GM12878 (cell line): ENCODE measurements around the gene NCKAP5.

Experiments used
- POLR2A ChIP-seq: IDR thresholded peaks from 2 replicates; pipeline ENCODE4 v1.6.1; 2011; ENCODE audit warnings: low read depth, mild to moderate bottlenecking, low read length
- ZNF384 ChIP-seq: IDR thresholded peaks from 2 replicates; pipeline ENCODE4 v1.6.1; 2012; ENCODE audit warnings: low read depth, mild to moderate bottlenecking, low read length, improper control_type of control experiment, borderline replicate concordance
- TF ChIP-seq, protein P1 (sequence below): IDR thresholded peaks from 2 replicates; pipeline ENCODE4 v1.6.1; 2012; ENCODE audit warnings: low read depth, low read length, improper control_type of control experiment
- TF ChIP-seq, protein P2 (sequence below): IDR thresholded peaks from 2 replicates; pipeline ENCODE4 v1.6.1; 2011; ENCODE audit warnings: borderline replicate concordance, low read depth, mild to moderate bottlenecking, moderate library complexity, low read length; ENCODE audit not compliant: insufficient read depth, poor library complexity, severe bottlenecking
- TF ChIP-seq, protein P3 (sequence below), 3 experiments: IDR thresholded peaks in 2 of 3; conservative IDR thresholded peaks in 1 of 3; 2 replicates each; pipeline ENCODE4 v1.5.1; 2011; ENCODE audit warnings: low read depth in 3 of 3, low read length in 3 of 3, mild to moderate bottlenecking in 3 of 3, control low read depth in 2 of 3, moderate library complexity in 2 of 3, inconsistent platforms in 1 of 3, mixed read lengths in 1 of 3; ENCODE audit not compliant: control insufficient read depth in 2 of 3, insufficient read depth in 1 of 3; ENCODE audit errors: extremely low read depth in 1 of 3

DNA sequence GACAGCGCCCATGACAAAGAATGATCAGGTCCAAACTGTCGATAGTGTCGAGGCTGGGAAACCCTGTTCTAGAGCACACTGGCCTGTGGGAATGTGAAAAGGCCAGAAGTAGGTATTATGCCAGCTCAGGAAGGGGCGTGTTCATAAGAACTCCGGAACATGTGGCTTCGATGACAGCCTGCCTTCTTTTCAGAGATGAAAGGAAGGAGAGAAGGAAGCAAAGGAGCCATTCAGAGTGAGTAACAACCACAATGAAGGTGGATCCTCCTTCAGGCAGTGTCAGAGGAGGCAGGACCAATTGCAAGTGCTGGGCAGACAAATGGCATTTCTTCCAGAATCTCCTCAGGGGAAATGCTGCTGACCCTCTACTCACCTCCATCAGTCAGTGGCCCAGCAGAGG lies 58.5 kb downstream of the NCKAP5 start:
- TF ChIP-seq ZNF384 (no peak), POLR2A (no peak)
- TF ChIP-seq, protein P1, sequence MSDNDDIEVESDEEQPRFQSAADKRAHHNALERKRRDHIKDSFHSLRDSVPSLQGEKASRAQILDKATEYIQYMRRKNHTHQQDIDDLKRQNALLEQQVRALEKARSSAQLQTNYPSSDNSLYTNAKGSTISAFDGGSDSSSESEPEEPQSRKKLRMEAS, result no peak
- TF ChIP-seq, protein P2, sequence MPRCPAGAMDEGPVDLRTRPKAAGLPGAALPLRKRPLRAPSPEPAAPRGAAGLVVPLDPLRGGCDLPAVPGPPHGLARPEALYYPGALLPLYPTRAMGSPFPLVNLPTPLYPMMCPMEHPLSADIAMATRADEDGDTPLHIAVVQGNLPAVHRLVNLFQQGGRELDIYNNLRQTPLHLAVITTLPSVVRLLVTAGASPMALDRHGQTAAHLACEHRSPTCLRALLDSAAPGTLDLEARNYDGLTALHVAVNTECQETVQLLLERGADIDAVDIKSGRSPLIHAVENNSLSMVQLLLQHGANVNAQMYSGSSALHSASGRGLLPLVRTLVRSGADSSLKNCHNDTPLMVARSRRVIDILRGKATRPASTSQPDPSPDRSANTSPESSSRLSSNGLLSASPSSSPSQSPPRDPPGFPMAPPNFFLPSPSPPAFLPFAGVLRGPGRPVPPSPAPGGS, result no peak
- TF ChIP-seq, protein P3, sequence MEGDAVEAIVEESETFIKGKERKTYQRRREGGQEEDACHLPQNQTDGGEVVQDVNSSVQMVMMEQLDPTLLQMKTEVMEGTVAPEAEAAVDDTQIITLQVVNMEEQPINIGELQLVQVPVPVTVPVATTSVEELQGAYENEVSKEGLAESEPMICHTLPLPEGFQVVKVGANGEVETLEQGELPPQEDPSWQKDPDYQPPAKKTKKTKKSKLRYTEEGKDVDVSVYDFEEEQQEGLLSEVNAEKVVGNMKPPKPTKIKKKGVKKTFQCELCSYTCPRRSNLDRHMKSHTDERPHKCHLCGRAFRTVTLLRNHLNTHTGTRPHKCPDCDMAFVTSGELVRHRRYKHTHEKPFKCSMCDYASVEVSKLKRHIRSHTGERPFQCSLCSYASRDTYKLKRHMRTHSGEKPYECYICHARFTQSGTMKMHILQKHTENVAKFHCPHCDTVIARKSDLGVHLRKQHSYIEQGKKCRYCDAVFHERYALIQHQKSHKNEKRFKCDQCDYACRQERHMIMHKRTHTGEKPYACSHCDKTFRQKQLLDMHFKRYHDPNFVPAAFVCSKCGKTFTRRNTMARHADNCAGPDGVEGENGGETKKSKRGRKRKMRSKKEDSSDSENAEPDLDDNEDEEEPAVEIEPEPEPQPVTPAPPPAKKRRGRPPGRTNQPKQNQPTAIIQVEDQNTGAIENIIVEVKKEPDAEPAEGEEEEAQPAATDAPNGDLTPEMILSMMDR (IDR thresholded peaks at IDR 0.05 in 2 of 3, conservative IDR thresholded peaks at IDR 0.05 in 1 of 3; ENCODE audit: control insufficient read depth in 2 of 3, extremely low read depth in 1 of 3, insufficient read depth in 1 of 3, low read depth in 3 of 3, low read length in 3 of 3), result no peak
